Tibial nerve (tissue), 4 donors: ENCODE measurements around the gene ADAP1. TPM values are rescaled to one million over a fixed set of nuclear protein-coding genes. Genes with fewer than 3 reads are reported as not detected.

ENCODE experiments used
- DNase-seq, 2 donors: peaks; one replicate each; pipeline ENCODE4 v3.0.0-alpha.2; 2019; ENCODE audit warnings: low spot score in 2 of 2
- H3K27ac ChIP-seq, 4 donors: fragments of 200-600 bp; sonication (generic) in 3 of 4; one replicate each; pipeline ENCODE4 v1.5.1; 2017 to 2019; ENCODE audit warnings: mild to moderate bottlenecking in 1 of 4
- H3K27me3 ChIP-seq, 2 donors: fragments of 200-600 bp; sonication (generic) in 1 of 2; one replicate each; pipeline versions ENCODE4 v1.5.1 to v1.6.0; 2017 to 2019
- H3K36me3 ChIP-seq, 3 donors: fragments of 200-600 bp; sonication (generic); one replicate each; pipeline ENCODE4 v1.5.1; 2018 to 2019
- H3K4me1 ChIP-seq, 4 donors: fragments of 200-600 bp; sonication (generic) in 3 of 4; one replicate each; pipeline ENCODE4 v1.5.1; 2017 to 2019
- H3K4me3 ChIP-seq, 4 donors: fragments of 200-600 bp; sonication (generic) in 3 of 4; one replicate each; pipeline ENCODE4 v1.5.1; 2017 to 2019; ENCODE audit warnings: mild to moderate bottlenecking in 1 of 4, moderate library complexity in 1 of 4
- H3K9me3 ChIP-seq, 4 donors: fragments of 200-600 bp; sonication (generic) in 3 of 4; one replicate each; pipeline ENCODE4 v1.5.1; 2017 to 2019
- CTCF ChIP-seq, 5 experiments: fragments of 200-600 bp in 3 of 5; fragments of 450-650 bp in 2 of 5; sonication (generic) in 3 of 5; IDR thresholded peaks; one replicate each; pipeline ENCODE4 v1.5.1; 2016 to 2019; ENCODE audit warnings: antibody characterized with exemption in 5 of 5, mild to moderate bottlenecking in 3 of 5, moderate library complexity in 2 of 5
- EP300 ChIP-seq, 2 donors: sonication (generic); formaldehyde crosslinking; IDR thresholded peaks; one replicate each; pipeline ENCODE4 v1.6.1; 2017; ENCODE audit warnings: antibody characterized with exemption in 2 of 2, mild to moderate bottlenecking in 1 of 2
- POLR2A ChIP-seq, 2 donors: fragments of 450-650 bp; IDR thresholded peaks; one replicate each; pipeline ENCODE4 v1.6.1; 2017; ENCODE audit warnings: antibody characterized with exemption in 2 of 2, mild to moderate bottlenecking in 2 of 2, moderate library complexity in 2 of 2
- WGBS, 2 donors: methylation state at CpG; one replicate each; pipeline ENCODE4 v1.1.5; 2018; 5-methylcytosine and 5-hydroxymethylcytosine counted together
- total RNA-seq, 4 donors: library from RNA; depleted of rRNA; stranded (reverse); fragments of >200 nt; gene quantifications; one replicate each; pipeline ENCODE4 v1.1.0, GENCODE V29; 2016

ADAP1 gene
- total RNA-seq, 4 donors from 2014 or later, result 29.3 to 53.0 (median 39.6) TPM

DNA sequence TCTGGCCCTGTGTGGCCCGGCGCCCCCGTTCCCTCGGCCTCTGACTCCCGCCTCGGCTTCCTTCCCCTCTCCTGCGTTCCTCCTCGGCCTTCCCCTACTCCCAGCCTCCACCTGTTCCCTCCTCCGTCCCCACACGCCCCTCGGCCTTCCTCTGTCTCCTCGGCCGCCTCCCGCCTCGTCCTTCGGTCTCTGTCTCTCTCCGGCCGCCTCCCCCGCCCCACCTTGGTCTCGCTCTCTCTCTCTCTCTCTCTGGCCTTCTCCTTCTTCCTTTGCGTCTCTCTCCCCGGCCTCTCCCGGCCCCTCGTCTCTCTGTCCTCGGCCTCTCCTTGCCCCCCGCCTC is 77.5 kb downstream of the ADAP1 start:
- peak overlapping the region; percentile 69 to 93 (median 88) for H3K27ac ChIP-seq
- H3K27me3 ChIP-seq, result no peaks in the 10 kb centered on the region
- WGBS, 2 donors, result 1% methylated on average over 26 of the region's 26 CpGs
- H3K4me3 ChIP-seq, result peak overlapping the region; percentile 42 to 95 (median 64)
- H3K4me1 ChIP-seq, result peaks cover 5 to 66% (median 31%) of the 10 kb centered on the region in 4 donors
- peaks cover 0 to 18% (median 0%) of the 10 kb centered on the region in 3 donors for H3K36me3 ChIP-seq
- no peak for DNase-seq
- no peaks in the 10 kb centered on the region for H3K9me3 ChIP-seq
- TF ChIP-seq EP300 (IDR thresholded peaks at IDR 0.05) (no peak), CTCF (IDR thresholded peaks at IDR 0.05) (no peak), POLR2A (IDR thresholded peaks at IDR 0.05) (no peak)

- Histone ChIP-seq H3K36me3 (peaks cover 0 to 24% (median 0%) of the 10 kb centered on the region in 3 donors), H3K27me3 (no peaks in the 10 kb centered on the region), H3K4me1 (peaks cover 5 to 64% (median 31%) of the 10 kb centered on the region in 4 donors), H3K27ac (peak within 1 kb of the TSS; percentile 72 to 93 (median 88)), H3K9me3 (no peaks in the 10 kb centered on the region), H3K4me3 (peak within 1 kb of the TSS; percentile 42 to 95 (median 64))
- WGBS, 2 donors, result 0% methylated on average over 47 to 49 of the region's 129 CpGs
- peak; percentile 93 to 96 for DNase-seq
- TF ChIP-seq EP300 (IDR thresholded peaks at IDR 0.05) (peak; percentile 66 to 87), CTCF (IDR thresholded peaks at IDR 0.05) (peak; percentile 11 to 83 (median 23)), POLR2A (IDR thresholded peaks at IDR 0.05) (peak; percentile 80 to 84)
These were observed 78.2 kb downstream of the ADAP1 start, which contains the start of gene GET4 for GRCh38 chr7:876077-876971. GET4 (plus strand) TSS chr7:876554; CDS start chr7:876646, 92 bp downstream.

GRCh38 chr7:875476-876076 is 78.9 kb downstream of the ADAP1 start:
- H3K27me3 ChIP-seq, result no peaks in the 10 kb centered on the region
- H3K4me3 ChIP-seq, result peak overlapping the region; percentile 33 to 54 (median 44)
- no peak for DNase-seq
- peaks cover 0 to 32% (median 2%) of the 10 kb centered on the region in 3 donors for H3K36me3 ChIP-seq
- TF ChIP-seq CTCF (IDR thresholded peaks at IDR 0.05) (no peak), POLR2A (IDR thresholded peaks at IDR 0.05) (no peak), EP300 (IDR thresholded peaks at IDR 0.05) (no peak)
- 72 to 74% methylated on average over 25 to 27 of the region's 27 CpGs for WGBS, 2 donors
- H3K9me3 ChIP-seq, result no peaks in the 10 kb centered on the region
- peak overlapping the region; percentile 72 to 92 (median 88) for H3K27ac ChIP-seq
- H3K4me1 ChIP-seq, result peaks cover 5 to 56% (median 31%) of the 10 kb centered on the region in 4 donors

DNA sequence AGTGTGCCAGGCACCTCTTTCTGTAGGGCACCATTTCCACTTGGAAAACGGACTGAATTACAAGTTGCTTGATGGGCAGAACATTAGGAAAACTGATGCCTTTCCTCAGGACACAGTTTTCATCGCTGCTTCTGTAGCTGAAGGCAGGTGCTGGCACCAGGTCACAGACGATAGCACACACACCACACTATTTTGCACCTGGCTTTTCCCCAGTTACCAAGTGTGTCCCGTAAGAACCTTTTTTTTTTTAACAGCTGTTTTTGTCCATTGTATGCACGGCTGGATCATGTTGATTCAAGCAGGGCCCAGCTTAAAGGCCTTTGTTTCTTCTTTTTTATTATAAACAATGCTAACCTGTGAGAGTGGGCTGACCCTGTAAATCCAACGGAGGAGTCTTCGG is 79.4 kb downstream of the ADAP1 start:
- 66 to 70% methylated on average over 7 of the region's 7 CpGs for WGBS, 2 donors
- Histone ChIP-seq H3K36me3 (peaks cover 0 to 37% (median 4%) of the 10 kb centered on the region in 3 donors), H3K27ac (peak overlapping the region in 3 of 4 donors; percentile 85 to 92 (median 91)), H3K27me3 (no peaks in the 10 kb centered on the region), H3K4me3 (no peak overlapping the region), H3K9me3 (no peaks in the 10 kb centered on the region), H3K4me1 (peaks cover 5 to 51% (median 31%) of the 10 kb centered on the region in 4 donors)
- DNase-seq, result no peak
- no peak for TF ChIP-seq EP300 (IDR thresholded peaks at IDR 0.05)
- TF ChIP-seq POLR2A (IDR thresholded peaks at IDR 0.05), result no peak
- TF ChIP-seq CTCF (IDR thresholded peaks at IDR 0.05), result no peak
